Activated naive CD8-positive, alpha-beta T cell treated with anti-CD3 and anti-CD28 coated beads, Interleukin-2, amount 50 U/mL, for 24 hours (primary cell): Measurements from ENCODE around the gene KRTAP9-6.
"Not testable (repeated sequence)": the region's sequence is repeated elsewhere in the genome, so short reads cannot be mapped to it uniquely, and the experiment has no call there.

Experiments
- ATAC-seq: fragments of 150-1000 bp; cut with Tn5 transposase; one replicate; pipeline ENCODE4 v1.10.0; 2021
- DNase-seq: peaks from one replicate; pipeline ENCODE4 v3.0.0; 2021
- H3K27ac Mint-ChIP-seq: one replicate; pipeline ENCODE4 v1.8.0; 2021; ENCODE audit warnings: mild to moderate bottlenecking, mixed read lengths
- H3K27me3 Mint-ChIP-seq: one replicate; pipeline ENCODE4 v1.8.0; 2021; ENCODE audit warnings: mixed read lengths
- H3K36me3 Mint-ChIP-seq: one replicate; pipeline ENCODE4 v1.8.0; 2021; ENCODE audit warnings: low read depth, mixed read lengths
- H3K4me1 Mint-ChIP-seq: one replicate; pipeline ENCODE4 v1.8.0; 2021; ENCODE audit warnings: mixed read lengths
- H3K4me3 Mint-ChIP-seq: one replicate; pipeline ENCODE4 v1.8.0; 2021; ENCODE audit warnings: mild to moderate bottlenecking, moderate library complexity, mixed read lengths
- H3K9me3 Mint-ChIP-seq: one replicate; pipeline ENCODE4 v1.8.0; 2021; ENCODE audit warnings: mixed read lengths

Gene KRTAP9-6

GRCh38 chr17:41265078-41265477 lies at the start of gene KRTAP9-6:
KRTAP9-6 (plus strand) TSS chr17:41265378; CDS start chr17:41265378, 0 bp downstream.
- Mint-ChIP-seq H3K9me3 (no peaks in the 10 kb centered on the region), H3K4me3 (no peak within 1 kb of the TSS), H3K27ac (no peak within 1 kb of the TSS), H3K36me3 (no peaks in the 10 kb centered on the region), H3K4me1 (peaks cover 9% of the 10 kb centered on the region), H3K27me3 (no peaks in the 10 kb centered on the region)
- DNase-seq (no peak), ATAC-seq (no peak)

- Mint-ChIP-seq H3K36me3 (no peaks in the 10 kb centered on the region), H3K27ac (no peak overlapping the region), H3K9me3 (peaks cover 10% of the 10 kb centered on the region), H3K4me1 (peaks cover 11% of the 10 kb centered on the region), H3K4me3 (no peak overlapping the region), H3K27me3 (peaks cover 2% of the 10 kb centered on the region)
- no peak for ATAC-seq
- no peak for DNase-seq
Measured at GRCh38 chr17:41215681-41216080, 49.5 kb upstream of the KRTAP9-6 start.

- no peaks in the 10 kb centered on the region for H3K27me3 Mint-ChIP-seq
- no peaks in the 10 kb centered on the region for H3K36me3 Mint-ChIP-seq
Measured at GRCh38 chr17:41223821-41224220, 41.4 kb upstream of the KRTAP9-6 start.

GRCh38 chr17:41226051-41226450 lies 39.1 kb upstream of the KRTAP9-6 start:
- Mint-ChIP-seq H3K27me3 (no peaks in the 10 kb centered on the region), H3K27ac (no peak overlapping the region), H3K4me3 (no peak overlapping the region), H3K36me3 (no peaks in the 10 kb centered on the region), H3K4me1 (peaks cover 3% of the 10 kb centered on the region), H3K9me3 (no peaks in the 10 kb centered on the region)
- DNase-seq (no peak), ATAC-seq (no peak)

More at GRCh38 chr17:41223821-41224220, 41.4 kb upstream of the KRTAP9-6 start:
- DNase-seq (no peak), ATAC-seq (no peak)
- no peak overlapping the region for H3K27ac Mint-ChIP-seq
- no peaks in the 10 kb centered on the region for H3K4me1 Mint-ChIP-seq
- no peak overlapping the region for H3K4me3 Mint-ChIP-seq
- H3K9me3 Mint-ChIP-seq = peaks cover 10% of the 10 kb centered on the region

- H3K27me3 Mint-ChIP-seq, H3K36me3 Mint-ChIP-seq, ATAC-seq, H3K4me1 Mint-ChIP-seq, DNase-seq, H3K27ac Mint-ChIP-seq, H3K9me3 Mint-ChIP-seq, H3K4me3 Mint-ChIP-seq: not testable (repeated sequence)
Measured at GRCh38 chr17:41226598-41227095, 38.5 kb upstream of the KRTAP9-6 start, which contains the start of gene KRTAP9-2. KRTAP9-2 (plus strand) TSS chr17:41226648; CDS start chr17:41226655, 7 bp downstream.

- ATAC-seq = no peak
- H3K9me3 Mint-ChIP-seq = no peaks in the 10 kb centered on the region
- H3K27ac Mint-ChIP-seq = peak overlapping the region; percentile 3
- H3K27me3 Mint-ChIP-seq = no peaks in the 10 kb centered on the region
- H3K4me1 Mint-ChIP-seq = peaks cover 3% of the 10 kb centered on the region
- no peak overlapping the region for H3K4me3 Mint-ChIP-seq
- no peak for DNase-seq
- no peaks in the 10 kb centered on the region for H3K36me3 Mint-ChIP-seq
Measured at GRCh38 chr17:41230094-41230493, 35.1 kb upstream of the KRTAP9-6 start.

GRCh38 chr17:41231731-41232130 lies 33.4 kb upstream of the KRTAP9-6 start:
- H3K4me3 Mint-ChIP-seq = no peak overlapping the region
- H3K27ac Mint-ChIP-seq = no peak overlapping the region
- no peaks in the 10 kb centered on the region for H3K9me3 Mint-ChIP-seq
- no peaks in the 10 kb centered on the region for H3K36me3 Mint-ChIP-seq
- ATAC-seq = no peak
- H3K4me1 Mint-ChIP-seq = peaks cover 3% of the 10 kb centered on the region
- H3K27me3 Mint-ChIP-seq = no peaks in the 10 kb centered on the region
- no peak for DNase-seq

- not testable (repeated sequence) for DNase-seq, H3K36me3 Mint-ChIP-seq, H3K9me3 Mint-ChIP-seq, H3K27ac Mint-ChIP-seq, H3K4me1 Mint-ChIP-seq, H3K4me3 Mint-ChIP-seq, H3K27me3 Mint-ChIP-seq, ATAC-seq
Measured at GRCh38 chr17:41232399-41233105, 32.6 kb upstream of the KRTAP9-6 start, which contains the start of gene KRTAP9-3. KRTAP9-3 (plus strand) TSS chr17:41232449; CDS start chr17:41232502, 53 bp downstream.

- H3K9me3 Mint-ChIP-seq, H3K36me3 Mint-ChIP-seq, ATAC-seq, H3K4me1 Mint-ChIP-seq, DNase-seq, H3K27ac Mint-ChIP-seq, H3K4me3 Mint-ChIP-seq, H3K27me3 Mint-ChIP-seq: not testable (repeated sequence)
Measured at GRCh38 chr17:41237116-41237515, 28.1 kb upstream of the KRTAP9-6 start.

GRCh38 chr17:41237949-41238437 lies 27.2 kb upstream of the KRTAP9-6 start, which contains the start of gene KRTAP9-8:
KRTAP9-8 (plus strand) TSS chr17:41237999; CDS start chr17:41238052, 53 bp downstream.
- ATAC-seq, DNase-seq, H3K27me3 Mint-ChIP-seq, H3K27ac Mint-ChIP-seq, H3K4me1 Mint-ChIP-seq, H3K4me3 Mint-ChIP-seq, H3K36me3 Mint-ChIP-seq, H3K9me3 Mint-ChIP-seq: not testable (repeated sequence)

GRCh38 chr17:41246995-41247787 lies 18.0 kb upstream of the KRTAP9-6 start:
- not testable (repeated sequence) for H3K27me3 Mint-ChIP-seq, ATAC-seq, H3K36me3 Mint-ChIP-seq, H3K9me3 Mint-ChIP-seq, H3K4me3 Mint-ChIP-seq, H3K27ac Mint-ChIP-seq, H3K4me1 Mint-ChIP-seq, DNase-seq

- ATAC-seq, H3K36me3 Mint-ChIP-seq, H3K4me1 Mint-ChIP-seq, DNase-seq, H3K9me3 Mint-ChIP-seq, H3K27me3 Mint-ChIP-seq, H3K27ac Mint-ChIP-seq, H3K4me3 Mint-ChIP-seq: not testable (repeated sequence)
Measured at GRCh38 chr17:41249637-41250240, 15.4 kb upstream of the KRTAP9-6 start, which contains the start of gene KRTAP9-4. KRTAP9-4 (plus strand) TSS chr17:41249687; CDS start chr17:41249721, 34 bp downstream.

GRCh38 chr17:41251261-41251660 lies 13.9 kb upstream of the KRTAP9-6 start:
- Mint-ChIP-seq H3K27me3 (no peaks in the 10 kb centered on the region), H3K9me3 (no peaks in the 10 kb centered on the region)
- ATAC-seq = no peak

GRCh38 chr17:41254861-41255260 lies 10.3 kb upstream of the KRTAP9-6 start:
- DNase-seq (no peak), ATAC-seq (no peak)
- no peak overlapping the region for H3K27ac Mint-ChIP-seq
- H3K9me3 Mint-ChIP-seq = no peaks in the 10 kb centered on the region
- H3K27me3 Mint-ChIP-seq = peaks cover 3% of the 10 kb centered on the region
- peaks cover 2% of the 10 kb centered on the region for H3K4me1 Mint-ChIP-seq
- H3K36me3 Mint-ChIP-seq = no peaks in the 10 kb centered on the region
- no peak overlapping the region for H3K4me3 Mint-ChIP-seq

More at GRCh38 chr17:41251261-41251660, 13.9 kb upstream of the KRTAP9-6 start:
- Mint-ChIP-seq H3K27ac (no peak overlapping the region), H3K4me1 (peaks cover 2% of the 10 kb centered on the region), H3K4me3 (no peak overlapping the region), H3K36me3 (no peaks in the 10 kb centered on the region)
- DNase-seq = no peak
